Activated B cell treated with CpG ODN at 0.5 μM for 24 hours (primary cell): ENCODE measurements around the gene GRIN1. TPM values are rescaled to one million over a fixed set of nuclear protein-coding genes. Genes with fewer than 3 reads are reported as not detected.

Experiments
- ATAC-seq: fragments of 200-7000 bp; cut with Tn5 transposase; one replicate; pipeline ENCODE4 v1.10.0; 2021; ENCODE audit warnings: low read depth, mild to moderate bottlenecking, moderate library complexity
- CTCF ChIA-PET: fragments of 350-600 bp; sonication (Branson Sonifier 250); formaldehyde crosslinking; loops from one replicate; lab custom pipeline; 2021; ENCODE audit warnings: antibody characterized with exemption; lab: Charles Lee
- POLR2A ChIA-PET: fragments of 350-600 bp; sonication (Branson Sonifier 250); formaldehyde crosslinking; loops from one replicate; lab custom pipeline; 2021; ENCODE audit warnings: antibody characterized with exemption; lab: Charles Lee
- DNase-seq: peaks from one replicate; pipeline ENCODE4 v3.0.0; 2022
- H3K27ac Mint-ChIP-seq: one replicate; pipeline ENCODE4 v1.8.0; 2020; ENCODE audit warnings: mixed read lengths
- H3K27me3 Mint-ChIP-seq: one replicate; pipeline ENCODE4 v1.8.0; 2021; ENCODE audit warnings: mixed read lengths
- H3K36me3 Mint-ChIP-seq: one replicate; pipeline ENCODE4 v1.8.0; 2021; ENCODE audit warnings: low read depth, mixed read lengths
- H3K4me1 Mint-ChIP-seq: one replicate; pipeline ENCODE4 v1.8.0; 2021; ENCODE audit warnings: mixed read lengths
- H3K4me3 Mint-ChIP-seq: one replicate; pipeline ENCODE4 v1.8.0; 2020; ENCODE audit warnings: mild to moderate bottlenecking, mixed read lengths
- H3K9me3 Mint-ChIP-seq: one replicate; pipeline ENCODE4 v1.8.0; 2020; ENCODE audit warnings: mixed read lengths
- CTCF ChIP-seq: fragments of 200-600 bp; IDR thresholded peaks from one replicate; pipeline ENCODE4 v1.8.0; 2022; ENCODE audit warnings: antibody characterized with exemption, mild to moderate bottlenecking
- intact Hi-C: fragments of 100-400 bp; cut with micrococcal nuclease; formaldehyde crosslinking; loops from one replicate; pipeline ENCODE4 v1.15.1; 2024
- total RNA-seq: library from RNA; stranded (reverse); gene quantifications from 2 replicates; pipeline ENCODE4 v1.2.3, GENCODE V29; 2022

GRIN1 gene
- total RNA-seq, 1 donor from 2014 or later, result 0.22 TPM

- no peak for TF ChIP-seq CTCF
- DNase-seq, result no peak
- no peaks in the 10 kb centered on the region for H3K9me3 Mint-ChIP-seq
- no peak overlapping the region for H3K27ac Mint-ChIP-seq
- intact Hi-C loops, result loop anchor here (5.0 to 10.0 kb wide), 2 partner anchors 37 to 320 kb away; partner anchors contain the start of genes AJM1 and PHPT1
- POLR2A ChIA-PET, result interaction anchor here (1.6 kb wide), 1 partner anchor 35 kb away, joined by 5 read pairs; no protein-coding TSS in a partner anchor
- CTCF ChIA-PET, result no interaction called here
- ATAC-seq, result no peak
- peaks cover 21% of the 10 kb centered on the region for H3K27me3 Mint-ChIP-seq
- no peak overlapping the region for H3K4me3 Mint-ChIP-seq
- peaks cover 12% of the 10 kb centered on the region for H3K4me1 Mint-ChIP-seq
- no peaks in the 10 kb centered on the region for H3K36me3 Mint-ChIP-seq
These were observed 25.7 kb downstream of the GRIN1 start for GRCh38 chr9:137164370-137165249.

GRCh38 chr9:137165250-137165836, 26.4 kb downstream of the GRIN1 start:
- intact Hi-C loops, result loop anchor here (5.0 to 10.0 kb wide), 2 partner anchors 38 to 321 kb away; partner anchors contain the start of genes AJM1 and PHPT1
- ATAC-seq, result no peak
- Mint-ChIP-seq H3K9me3 (no peaks in the 10 kb centered on the region), H3K36me3 (no peaks in the 10 kb centered on the region), H3K4me1 (peaks cover 12% of the 10 kb centered on the region), H3K4me3 (no peak overlapping the region), H3K27ac (no peak overlapping the region), H3K27me3 (peaks cover 19% of the 10 kb centered on the region)
- TF ChIP-seq CTCF, result no peak
- ChIA-PET CTCF (no interaction called here), POLR2A (no interaction called here)
- DNase-seq, result no peak

- POLR2A ChIA-PET, result interaction anchor here (0.6 to 1.4 kb wide), 3 partner anchors 17 to 100 kb away, joined by 3 to 5 read pairs (median 3); partner anchors contain the start of genes ANAPC2 and SSNA1
- H3K27ac Mint-ChIP-seq, result no peak overlapping the region
These were observed 27.7 kb downstream of the GRIN1 start for GRCh38 chr9:137166380-137167229.

GRCh38 chr9:137167277-137167746, 28.4 kb downstream of the GRIN1 start:
- intact Hi-C loops, result loop anchor here (5.0 to 10.0 kb wide), 2 partner anchors 40 to 323 kb away; partner anchors contain the start of genes AJM1 and PHPT1
- Mint-ChIP-seq H3K4me1 (peaks cover 11% of the 10 kb centered on the region), H3K27me3 (peaks cover 21% of the 10 kb centered on the region), H3K27ac (no peak overlapping the region), H3K36me3 (no peaks in the 10 kb centered on the region), H3K4me3 (no peak overlapping the region), H3K9me3 (no peaks in the 10 kb centered on the region)
- TF ChIP-seq CTCF, result no peak
- ChIA-PET POLR2A (interaction anchor here (0.6 to 1.4 kb wide), 3 partner anchors 18 to 100 kb away, joined by 3 to 5 read pairs (median 3); partner anchors contain the start of genes ANAPC2 and SSNA1), CTCF (no interaction called here)
- DNase-seq (no peak), ATAC-seq (no peak)

More at GRCh38 chr9:137166380-137167229, 27.7 kb downstream of the GRIN1 start:
- intact Hi-C loops, result loop anchor here (5.0 to 10.0 kb wide), 2 partner anchors 39 to 322 kb away; partner anchors contain the start of genes AJM1 and PHPT1
- H3K27me3 Mint-ChIP-seq, result peaks cover 23% of the 10 kb centered on the region
- H3K4me3 Mint-ChIP-seq, result no peak overlapping the region
- DNase-seq, result no peak
- no peaks in the 10 kb centered on the region for H3K36me3 Mint-ChIP-seq
- peaks cover 12% of the 10 kb centered on the region for H3K4me1 Mint-ChIP-seq
- no peak for TF ChIP-seq CTCF
- CTCF ChIA-PET, result no interaction called here
- no peak for ATAC-seq
- no peaks in the 10 kb centered on the region for H3K9me3 Mint-ChIP-seq
